Astrocyte of the hippocampus (primary cell): ENCODE results near the gene GAREM2.
"Not testable (repeated sequence)": the region's sequence is repeated elsewhere in the genome, so short reads cannot be mapped to it uniquely, and the experiment has no call there.

ENCODE experiments used
- DNase-seq: peaks from one replicate; pipeline ENCODE4 v3.0.0; 2011; ENCODE audit warnings: low read depth, low spot score

The GAREM2 gene

DNA sequence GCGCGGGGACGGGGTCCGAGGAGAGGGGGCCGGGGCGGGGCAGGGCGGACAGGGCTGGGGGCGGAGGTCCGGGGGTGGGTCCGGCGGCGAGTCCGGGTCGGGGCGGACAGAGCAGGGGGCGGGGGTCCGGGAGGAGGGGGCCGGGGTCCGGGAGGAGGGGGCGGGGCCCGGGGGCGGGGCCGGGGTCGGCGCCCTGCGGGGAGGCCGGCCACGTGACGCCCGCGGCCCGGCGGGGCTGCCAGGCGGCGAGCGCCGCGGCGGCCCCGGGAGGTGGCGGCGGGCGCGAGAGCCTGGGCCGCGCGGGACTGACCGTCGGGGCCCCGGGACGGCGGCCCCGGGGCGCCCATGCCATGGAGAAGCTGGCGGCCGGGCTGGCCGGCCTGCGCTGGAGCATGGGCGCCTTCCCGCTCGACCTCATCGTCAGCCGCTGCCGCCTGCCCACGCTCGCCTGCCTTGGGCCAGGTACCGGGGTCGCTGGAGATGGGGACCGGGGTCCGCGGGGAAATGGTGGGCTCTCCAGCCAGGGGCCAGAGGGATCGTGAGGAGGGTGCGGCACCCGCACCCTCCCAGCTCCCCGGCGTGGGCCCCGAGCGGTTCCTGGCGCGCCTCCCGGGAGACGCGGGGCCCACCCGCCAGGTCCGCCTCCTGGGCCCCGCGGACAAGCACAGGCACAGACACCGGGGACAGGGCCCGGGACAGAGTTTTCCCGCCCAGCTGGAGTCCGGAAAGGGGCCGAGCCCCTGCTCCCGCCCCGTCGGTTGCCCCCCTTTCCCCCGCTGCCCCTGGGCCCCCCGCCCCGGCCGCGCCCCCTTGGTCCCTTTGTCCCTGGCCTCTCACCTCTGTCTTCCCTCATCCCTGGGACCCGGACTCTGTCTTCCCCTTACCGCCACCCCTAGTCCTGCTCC lies at the start of gene GAREM2:
TSS of gene GAREM2 (plus strand) at position 218 of the 905 bp plus-strand sequence. CDS start at position 351, 133 bp downstream.
- DNase-seq: peak; percentile 36

DNA sequence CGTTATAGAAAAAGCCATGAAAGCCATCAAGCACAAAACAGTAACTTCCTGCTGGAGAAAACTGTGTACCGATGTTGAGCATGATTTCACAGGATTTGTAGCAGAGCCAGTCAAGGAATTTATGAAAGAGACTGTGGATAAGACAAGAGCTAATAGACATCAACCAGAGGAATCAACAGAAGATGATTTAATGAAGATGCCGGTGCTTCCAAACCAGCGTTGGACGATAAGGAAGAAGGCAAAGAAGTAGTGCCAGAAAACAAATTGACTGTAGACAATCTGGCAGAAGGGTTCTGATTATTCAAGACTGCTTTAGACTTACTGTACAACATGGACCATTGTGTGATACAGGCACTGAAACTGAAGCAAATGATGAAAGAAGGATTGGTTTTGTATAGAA lies 49.5 kb upstream of the GAREM2 start:
- no peak for DNase-seq

DNA sequence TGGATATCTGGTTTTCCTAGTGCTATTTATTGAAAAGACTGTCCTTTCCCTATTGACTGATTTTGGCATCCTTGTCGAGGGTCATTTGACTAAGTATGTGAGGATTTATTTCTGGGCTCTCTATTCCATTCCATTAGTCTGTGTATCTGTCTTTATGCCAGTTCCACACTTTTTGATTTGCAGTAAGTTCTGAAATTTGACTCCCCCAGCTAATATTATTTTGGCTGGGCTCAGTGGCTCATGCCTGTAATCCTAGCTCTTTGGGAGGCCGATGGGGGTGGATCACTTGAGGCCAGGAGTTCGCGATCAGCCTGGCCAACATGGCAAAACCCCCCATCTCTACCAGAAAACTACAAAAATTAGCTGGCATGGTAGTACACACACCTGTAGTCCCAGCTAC lies 46.8 kb upstream of the GAREM2 start:
- DNase-seq: no peak

DNA sequence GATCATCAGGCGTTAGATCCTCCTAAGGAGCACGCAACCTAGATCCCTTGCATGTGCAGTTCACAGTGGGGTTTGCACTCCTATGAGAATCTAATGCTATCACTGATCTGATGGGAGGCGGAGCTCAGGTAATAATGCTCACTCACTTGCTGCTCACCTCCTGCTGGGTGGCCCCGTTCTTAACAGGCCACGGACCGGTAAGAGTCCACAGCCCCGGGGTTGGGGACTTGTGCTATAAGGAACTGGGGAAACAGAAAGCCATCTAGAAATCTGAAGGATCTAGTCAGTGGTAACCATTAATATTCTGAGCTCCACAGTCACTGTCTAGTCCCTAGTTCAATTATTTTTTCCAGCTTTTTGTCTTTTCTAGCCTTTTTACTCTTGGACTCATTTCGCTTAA lies 44.7 kb upstream of the GAREM2 start:
- DNase-seq: no peak

DNA sequence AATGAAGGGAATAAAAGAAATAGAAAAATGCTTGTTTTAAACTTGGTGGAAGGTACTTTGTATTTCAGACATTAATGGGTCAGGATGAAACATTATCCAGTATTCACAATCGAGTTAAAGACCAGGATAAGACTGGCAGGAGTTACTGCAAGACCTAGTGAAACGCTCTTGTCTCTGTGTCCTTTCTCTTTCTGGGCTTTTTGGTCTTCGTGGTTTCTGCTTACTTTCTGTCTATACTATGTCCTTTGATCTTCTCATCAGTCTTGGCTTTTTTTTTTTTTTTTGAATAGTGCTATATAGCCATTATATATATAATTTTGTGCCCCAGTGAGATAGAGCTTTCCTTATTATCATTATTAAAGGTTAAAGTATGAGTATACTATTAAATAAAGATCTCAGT lies 42.1 kb upstream of the GAREM2 start:
- DNase-seq: no peak

DNA sequence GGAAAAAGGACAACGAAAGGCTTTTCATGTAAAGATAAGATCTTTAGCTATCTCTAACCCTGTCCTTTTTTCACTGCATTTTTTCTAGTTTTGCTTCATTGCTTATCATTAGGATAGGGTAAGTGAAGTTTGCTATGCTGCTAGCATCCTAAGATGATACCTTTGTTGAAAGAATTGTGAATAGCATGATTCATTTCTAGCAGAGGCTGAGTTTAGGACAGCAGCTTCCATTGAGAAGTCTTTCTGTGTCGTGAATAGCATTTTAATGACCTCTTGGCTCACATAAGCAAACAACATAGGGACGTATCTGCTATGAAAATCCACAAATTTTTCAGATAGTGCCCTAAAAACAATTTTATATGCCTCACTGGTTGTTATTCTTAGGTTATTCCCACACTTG lies 36.4 kb upstream of the GAREM2 start:
- DNase-seq: no peak

DNA sequence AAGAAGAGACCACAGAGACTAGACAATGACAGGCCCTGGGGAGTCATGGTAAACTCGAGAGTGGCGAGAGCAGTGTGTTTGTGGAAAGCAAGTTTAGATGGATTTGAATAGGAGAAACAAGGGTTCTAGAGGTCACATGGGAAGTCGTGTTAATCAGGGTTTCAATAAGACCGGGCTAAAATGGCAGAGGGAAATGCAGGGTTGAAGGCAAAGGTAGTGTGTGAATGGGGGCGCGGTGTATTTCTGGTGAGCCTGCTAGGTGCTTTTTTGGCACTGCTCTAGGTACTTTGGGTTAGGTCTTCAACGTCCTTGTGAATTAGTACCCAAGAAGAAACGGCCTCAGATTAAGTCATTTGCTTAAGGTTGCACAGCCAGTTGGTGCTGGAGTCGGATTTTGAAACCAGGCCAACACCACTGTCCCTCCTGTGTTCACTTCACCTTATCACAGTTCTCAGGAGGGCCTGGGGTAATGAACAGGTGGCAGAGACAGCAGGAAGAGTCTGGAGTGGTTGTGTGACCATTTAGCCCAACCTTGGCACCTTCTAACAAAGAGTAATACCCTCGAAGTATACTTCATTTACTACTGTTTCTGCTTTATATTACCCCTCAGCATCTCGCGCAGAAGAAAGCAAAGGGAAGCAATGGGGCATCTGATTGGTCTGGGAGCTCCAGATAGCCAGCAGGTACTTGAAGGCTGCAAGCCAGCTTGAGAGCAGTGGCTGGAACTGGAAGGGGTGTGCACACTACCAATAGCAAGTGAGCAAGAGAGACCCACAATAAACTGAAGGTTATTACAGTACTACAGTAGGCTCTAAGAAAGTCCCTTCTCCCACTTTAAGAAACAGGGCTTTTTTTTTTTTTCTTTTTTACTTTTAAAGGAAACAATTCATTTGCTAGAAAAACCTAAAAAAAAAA lies 33.4 kb upstream of the GAREM2 start:
- DNase-seq: no peak

DNA sequence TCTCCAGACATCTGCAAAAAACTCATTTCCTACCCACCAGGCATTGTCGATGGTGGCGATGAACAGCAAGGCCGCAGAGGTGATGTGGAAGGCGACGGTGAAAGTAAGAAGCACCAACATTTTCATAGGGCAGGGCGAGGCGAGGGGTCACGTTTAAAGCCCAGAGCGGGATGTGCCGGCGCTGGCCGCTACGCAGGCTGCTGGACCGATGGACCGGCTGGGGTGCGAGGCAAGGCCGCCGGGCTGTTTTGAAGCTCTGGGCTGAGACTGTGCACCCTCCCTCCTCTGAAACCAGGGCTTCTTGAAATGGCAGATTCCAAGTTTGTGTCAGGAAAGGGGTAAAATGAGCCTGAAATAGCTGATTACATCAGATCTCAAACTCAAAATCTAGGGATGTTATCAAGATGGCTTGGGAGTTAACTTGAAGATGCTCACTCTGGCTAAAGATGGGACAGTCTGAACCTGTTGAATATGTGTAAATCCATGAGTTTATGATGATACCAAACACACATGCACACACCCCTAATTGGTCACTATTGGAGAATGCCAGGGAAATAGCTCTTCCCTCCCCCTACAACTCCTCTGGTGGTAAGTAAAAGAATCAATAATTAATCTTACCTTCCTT lies 31.6 kb upstream of the GAREM2 start:
- DNase-seq: no peak

DNA sequence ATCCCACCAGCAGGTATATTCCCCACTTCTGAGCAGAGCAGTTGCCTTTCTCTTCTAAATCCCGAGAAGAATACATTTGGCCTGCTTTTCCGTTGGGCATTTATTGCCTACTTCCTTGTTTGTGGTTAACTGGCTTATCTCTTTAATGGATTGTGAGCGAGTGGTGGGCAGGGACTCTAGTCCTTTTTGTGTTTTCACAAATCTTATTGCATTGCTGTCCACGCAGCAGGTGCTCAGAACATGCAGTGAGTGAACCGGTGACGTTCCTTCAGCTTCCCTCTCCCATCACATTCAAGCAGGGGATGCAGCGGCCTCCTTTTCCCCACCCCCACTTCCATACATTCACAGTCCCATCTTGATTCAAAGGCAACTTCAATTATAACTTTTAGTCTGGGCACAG lies 28.9 kb upstream of the GAREM2 start:
- no peak for DNase-seq

DNA sequence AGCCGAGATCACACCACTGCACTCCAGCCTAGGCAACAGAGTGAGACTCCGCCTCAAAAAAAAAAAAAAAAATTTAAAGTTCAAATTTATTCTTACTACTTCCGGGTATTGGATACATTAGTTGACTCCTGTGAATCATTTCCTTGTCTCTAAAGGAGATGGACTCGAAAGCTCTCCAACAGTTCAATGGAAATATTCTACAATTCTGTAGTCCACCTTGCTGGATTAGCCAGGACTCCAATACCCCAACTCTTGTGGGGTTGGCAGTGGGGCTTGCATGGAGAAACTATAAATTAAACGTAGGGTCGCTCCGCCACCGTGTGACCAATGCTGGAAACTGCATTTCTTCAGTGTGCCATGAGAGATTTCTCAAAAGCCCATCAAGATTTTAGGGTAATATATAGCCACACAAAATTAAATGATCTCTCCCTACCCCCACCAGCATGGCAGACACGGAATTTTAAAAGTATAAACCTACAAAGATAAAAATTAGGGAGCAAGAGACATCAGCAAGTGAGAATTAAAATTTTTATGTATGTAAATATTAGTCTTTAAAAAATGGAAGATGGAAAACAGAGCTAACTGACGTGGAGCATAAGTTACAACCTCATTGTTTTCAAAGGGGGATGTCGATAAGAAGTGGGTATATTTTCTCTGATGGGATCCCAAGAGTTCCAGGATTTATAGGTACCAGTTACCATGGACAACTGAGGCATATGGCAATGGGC lies 27.8 kb upstream of the GAREM2 start:
- DNase-seq: peak; percentile 74

DNA sequence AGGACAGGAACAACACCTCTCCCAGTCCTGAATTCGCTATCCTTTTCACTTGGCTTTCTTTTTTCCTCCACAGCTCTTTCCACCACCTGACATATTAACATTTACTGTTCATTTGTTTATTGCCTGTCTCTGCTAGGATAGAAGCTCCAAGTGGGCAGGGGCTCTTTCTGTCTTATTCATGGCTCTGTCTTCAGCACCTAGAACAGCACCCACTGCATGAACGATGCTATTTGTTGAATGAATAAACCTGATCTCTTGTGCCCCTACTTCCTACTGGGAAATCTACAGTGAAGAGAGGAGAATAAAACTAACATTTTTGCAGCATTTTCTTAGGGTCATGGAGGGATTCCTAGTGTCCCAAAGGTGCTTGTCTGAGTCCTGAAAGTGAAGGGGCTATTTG lies 24.4 kb upstream of the GAREM2 start:
- DNase-seq: peak; percentile 36

DNA sequence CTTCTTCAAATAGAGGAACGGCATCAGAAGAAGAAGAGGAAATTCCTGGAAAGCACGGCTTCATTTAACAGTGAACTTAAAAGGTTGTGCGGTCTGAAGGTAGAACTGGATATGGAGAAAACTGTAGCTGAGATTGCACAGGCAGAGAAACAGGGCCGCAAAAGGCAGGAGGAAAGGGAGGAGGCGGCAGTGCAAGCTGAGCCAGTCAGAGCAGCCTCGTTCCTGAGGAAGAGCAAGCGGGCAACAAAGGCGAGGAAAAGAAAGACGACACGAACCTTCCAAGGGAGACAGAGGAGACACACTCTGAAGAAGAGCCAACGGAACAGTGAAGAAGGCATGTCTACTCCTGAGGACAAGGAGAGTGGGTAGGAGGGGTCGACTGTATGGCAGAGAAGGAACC lies 22.6 kb upstream of the GAREM2 start:
- no peak for DNase-seq

DNA sequence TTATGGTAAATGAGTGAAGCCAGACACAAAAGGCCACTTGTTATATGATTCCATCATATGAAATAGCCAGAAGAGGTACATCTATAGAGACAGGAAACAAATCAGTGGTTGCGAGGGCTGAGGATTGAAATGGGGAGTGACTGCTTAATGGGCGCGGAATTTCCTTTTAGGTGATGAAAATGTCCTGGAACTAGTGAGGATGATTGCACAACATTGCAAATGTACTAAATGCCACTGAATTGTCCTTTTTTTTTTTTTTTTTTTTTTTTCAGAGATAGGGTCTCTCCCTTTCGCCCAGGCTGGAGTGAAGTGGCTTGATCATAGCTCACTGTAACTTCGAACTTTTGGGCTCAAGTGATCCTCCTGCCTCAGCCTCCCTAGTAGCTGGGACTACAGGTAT lies 15.3 kb upstream of the GAREM2 start:
- DNase-seq: no peak

DNA sequence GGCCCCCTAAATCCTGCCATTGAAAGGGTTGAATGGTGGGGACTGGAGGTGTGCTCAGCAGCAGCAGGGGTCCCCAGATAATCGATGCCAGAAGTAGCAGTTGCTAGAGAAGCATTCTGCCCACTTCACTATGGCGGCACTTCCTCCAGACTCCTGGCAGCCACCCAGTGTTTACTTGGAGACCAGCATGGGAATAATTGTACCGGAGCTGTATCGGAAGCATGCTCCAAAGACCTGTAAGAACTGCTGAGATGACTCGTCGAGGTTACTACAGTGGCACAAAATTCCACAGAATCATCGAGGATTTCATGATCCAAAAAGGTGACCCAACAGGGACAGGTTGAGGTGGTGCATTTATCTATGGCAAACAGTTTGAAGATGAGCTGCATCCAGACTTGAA lies 11.0 kb upstream of the GAREM2 start:
- no peak for DNase-seq

DNA sequence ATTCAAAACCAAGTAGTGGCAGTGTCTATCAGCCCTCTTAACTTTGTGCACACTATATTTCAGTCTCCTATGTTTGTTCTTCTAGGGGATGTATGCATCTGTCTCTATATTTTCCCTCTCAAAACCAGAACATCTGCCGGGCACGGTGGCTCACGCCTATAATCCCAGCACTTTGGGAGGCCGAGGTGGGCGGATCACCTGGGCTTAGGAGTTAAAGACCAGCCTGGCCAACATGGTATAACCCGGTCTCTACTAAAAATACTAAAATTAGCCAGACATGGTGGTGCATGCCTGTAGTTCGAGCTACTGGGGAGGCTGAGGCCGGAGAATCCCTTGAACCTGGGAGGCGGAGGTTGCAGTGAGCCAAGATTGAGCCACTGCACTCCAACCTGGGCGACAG lies 9.9 kb upstream of the GAREM2 start:
- no peak for DNase-seq

DNA sequence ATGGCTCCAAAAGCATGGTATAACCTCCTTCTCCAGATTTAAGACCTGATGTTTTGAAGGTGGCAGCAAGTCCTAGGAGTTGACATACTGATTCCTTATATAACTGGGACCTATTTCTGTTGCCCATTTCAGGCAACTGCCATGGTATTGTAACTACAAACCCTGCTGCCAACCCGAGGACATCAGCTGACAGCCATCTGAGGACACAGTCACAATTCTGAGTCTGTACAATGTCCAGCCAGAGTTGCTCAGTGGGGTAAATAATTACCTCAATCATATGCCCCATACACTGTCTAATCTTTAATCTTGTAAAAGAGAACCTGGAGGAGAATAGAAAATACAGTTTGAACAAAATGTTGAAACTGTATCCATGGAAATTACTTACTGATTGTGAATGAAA lies 8.7 kb upstream of the GAREM2 start:
- no peak for DNase-seq

DNA sequence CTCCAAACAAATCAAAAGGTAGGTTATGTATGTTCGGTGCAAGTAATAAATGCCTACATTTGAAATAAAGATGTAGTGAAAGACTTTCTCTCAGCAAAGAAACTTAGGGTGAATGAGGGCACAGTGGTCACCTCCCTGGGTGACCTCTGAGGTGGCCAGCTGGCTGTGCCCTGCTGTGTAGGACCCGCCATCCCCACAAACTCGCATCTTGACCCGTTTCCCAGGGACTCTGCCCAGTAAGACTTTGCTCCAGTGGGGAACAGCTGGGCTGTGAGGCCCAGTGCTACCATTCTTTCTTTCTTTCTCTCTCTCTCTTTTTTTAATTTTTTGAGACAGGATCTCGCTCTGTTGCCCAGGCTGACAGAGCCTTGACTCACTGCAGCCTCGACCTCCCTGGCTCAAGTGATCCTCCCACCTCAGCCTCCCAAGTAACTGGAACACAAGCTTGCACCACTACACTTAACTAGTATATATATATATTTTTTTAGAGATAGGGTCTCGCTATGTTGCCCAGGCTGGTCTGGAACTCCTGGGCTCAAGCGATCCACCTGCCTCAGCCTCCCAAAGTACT lies 8.2 kb upstream of the GAREM2 start:
- no peak for DNase-seq

DNA sequence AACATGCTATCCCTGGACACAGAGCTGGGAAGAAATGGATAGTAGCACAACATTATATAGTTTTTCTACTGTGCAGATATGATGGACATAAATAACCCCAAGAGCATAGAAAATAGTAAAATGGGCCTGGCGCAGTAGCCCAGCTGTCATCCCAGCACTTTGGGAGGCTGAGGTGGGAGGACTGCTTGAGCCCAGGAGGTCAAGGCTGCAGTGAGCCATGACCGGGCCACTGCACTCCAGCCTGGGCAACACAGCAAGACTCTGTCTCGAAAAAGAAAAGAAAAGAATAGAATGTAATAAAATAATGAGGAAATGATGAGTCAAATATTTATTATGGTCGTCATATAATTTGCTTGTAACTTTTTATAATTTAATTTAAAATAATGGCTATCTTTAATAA lies 7.5 kb upstream of the GAREM2 start:
- no peak for DNase-seq

DNA sequence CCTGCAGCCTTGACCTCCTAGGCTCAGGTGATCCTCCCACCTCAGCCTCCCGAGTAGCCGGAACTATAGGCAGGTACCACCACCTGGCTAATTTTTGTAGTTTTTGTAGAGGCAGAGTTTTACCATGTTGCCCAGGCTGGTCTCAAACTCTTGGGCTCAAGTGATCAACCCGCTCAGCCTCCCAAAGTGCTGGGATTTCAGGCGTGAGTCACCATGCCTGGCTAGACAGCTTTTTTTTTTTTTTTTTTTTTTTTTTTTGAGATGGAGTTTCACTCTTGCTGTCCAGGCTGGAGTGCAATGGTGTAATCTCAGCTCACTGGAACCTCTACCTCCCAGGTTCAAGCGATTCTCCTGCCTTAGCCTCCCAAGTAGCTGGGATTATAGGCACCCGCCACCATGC lies 6.3 kb upstream of the GAREM2 start:
- not testable (repeated sequence) for DNase-seq

DNA sequence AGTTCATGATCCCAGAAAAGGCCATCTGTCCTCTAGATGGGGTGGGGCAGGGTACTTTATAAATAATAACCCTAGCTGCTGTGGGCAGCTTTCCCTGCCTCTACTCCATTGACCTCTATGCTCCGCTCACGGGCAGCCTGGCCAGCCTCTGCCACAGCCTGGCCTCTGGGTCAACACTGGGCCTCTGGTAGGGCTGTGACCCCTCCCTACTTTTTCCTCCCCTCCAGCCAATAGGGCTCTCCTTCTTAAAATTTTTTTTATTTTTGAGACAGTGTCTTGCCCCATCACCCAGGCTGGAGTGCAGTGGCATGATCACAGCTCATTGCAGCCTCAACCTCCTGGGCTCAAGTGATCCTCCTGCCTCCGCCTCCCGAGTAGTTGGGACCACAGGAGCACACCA lies 4.1 kb upstream of the GAREM2 start:
- DNase-seq: no peak

DNA sequence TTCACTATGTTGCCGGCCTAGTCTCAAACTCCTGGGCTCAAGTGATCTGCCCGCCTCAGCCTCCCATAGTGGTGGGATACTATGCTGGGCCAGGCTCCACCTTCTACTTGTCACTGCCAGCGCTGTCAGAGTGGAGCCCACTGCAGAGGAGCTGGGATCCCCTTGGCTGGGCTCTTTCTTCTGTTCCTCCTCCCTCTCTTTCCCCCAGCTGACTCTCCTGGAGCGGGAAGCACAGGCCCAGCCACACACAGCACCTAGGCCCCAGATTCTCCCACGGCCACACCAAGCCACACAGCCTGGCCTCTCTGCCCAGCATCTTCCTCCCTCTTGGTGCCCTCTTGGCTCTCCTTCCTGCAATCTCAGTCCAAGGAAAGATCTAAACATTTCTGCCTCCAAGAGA lies 3.7 kb upstream of the GAREM2 start:
- DNase-seq: no peak
